Breast epithelium (tissue), 3 donors: ENCODE measurements around the gene GLI3.

ENCODE experiments used
- POLR2A ChIP-seq: fragments of 450-650 bp; IDR thresholded peaks from one replicate; pipeline ENCODE4 v1.6.1; 2016; ENCODE audit warnings: antibody characterized with exemption, mild to moderate bottlenecking, moderate library complexity
- TF ChIP-seq, protein P1 (sequence below), 3 donors: fragments of 450-650 bp; IDR thresholded peaks; one replicate each; pipeline ENCODE4 v1.5.1; 2016 to 2017; ENCODE audit warnings: antibody characterized with exemption in 3 of 3, mild to moderate bottlenecking in 3 of 3, moderate library complexity in 3 of 3

DNA sequence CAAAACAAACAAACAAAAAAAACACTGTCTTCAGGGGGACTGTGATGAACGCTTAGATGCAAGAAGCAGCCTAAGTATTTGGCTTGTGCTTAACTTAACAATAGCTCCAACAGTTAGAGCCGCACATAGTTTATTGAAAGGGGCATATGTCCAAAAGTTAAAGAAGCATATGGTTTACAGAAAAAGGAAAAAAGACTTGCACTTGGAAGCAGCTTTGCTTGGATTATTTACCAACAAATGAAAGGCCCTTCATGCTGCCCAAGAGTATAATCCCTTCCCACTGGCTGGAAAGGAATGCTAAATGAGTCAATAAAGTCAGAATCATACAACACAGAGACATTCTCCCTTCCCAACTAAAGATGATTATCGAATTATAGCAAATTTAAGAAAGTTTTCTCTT lies 77.9 kb downstream of the GLI3 start:
- no peak for TF ChIP-seq POLR2A
- TF ChIP-seq, protein P1, sequence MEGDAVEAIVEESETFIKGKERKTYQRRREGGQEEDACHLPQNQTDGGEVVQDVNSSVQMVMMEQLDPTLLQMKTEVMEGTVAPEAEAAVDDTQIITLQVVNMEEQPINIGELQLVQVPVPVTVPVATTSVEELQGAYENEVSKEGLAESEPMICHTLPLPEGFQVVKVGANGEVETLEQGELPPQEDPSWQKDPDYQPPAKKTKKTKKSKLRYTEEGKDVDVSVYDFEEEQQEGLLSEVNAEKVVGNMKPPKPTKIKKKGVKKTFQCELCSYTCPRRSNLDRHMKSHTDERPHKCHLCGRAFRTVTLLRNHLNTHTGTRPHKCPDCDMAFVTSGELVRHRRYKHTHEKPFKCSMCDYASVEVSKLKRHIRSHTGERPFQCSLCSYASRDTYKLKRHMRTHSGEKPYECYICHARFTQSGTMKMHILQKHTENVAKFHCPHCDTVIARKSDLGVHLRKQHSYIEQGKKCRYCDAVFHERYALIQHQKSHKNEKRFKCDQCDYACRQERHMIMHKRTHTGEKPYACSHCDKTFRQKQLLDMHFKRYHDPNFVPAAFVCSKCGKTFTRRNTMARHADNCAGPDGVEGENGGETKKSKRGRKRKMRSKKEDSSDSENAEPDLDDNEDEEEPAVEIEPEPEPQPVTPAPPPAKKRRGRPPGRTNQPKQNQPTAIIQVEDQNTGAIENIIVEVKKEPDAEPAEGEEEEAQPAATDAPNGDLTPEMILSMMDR (IDR thresholded peaks at IDR 0.05): no peak
